Fibroblast of skin of abdomen (primary cell): ENCODE measurements around the gene PSPN. TPM values are rescaled to one million over a fixed set of nuclear protein-coding genes. Genes with fewer than 3 reads are reported as not detected.

Experiments
- DNase-seq: peaks from one replicate; pipeline ENCODE4 v3.0.0-alpha.2; 2013
- polyA plus RNA-seq, 2 experiments: library from polyadenylated mRNA; unstranded; fragments of 120-200 nt; gene quantifications; one replicate each; pipeline ENCODE4 v1.2.1, GENCODE V29; 2013; ENCODE audit not compliant: insufficient read length in 2 of 2

PSPN gene, protein sequence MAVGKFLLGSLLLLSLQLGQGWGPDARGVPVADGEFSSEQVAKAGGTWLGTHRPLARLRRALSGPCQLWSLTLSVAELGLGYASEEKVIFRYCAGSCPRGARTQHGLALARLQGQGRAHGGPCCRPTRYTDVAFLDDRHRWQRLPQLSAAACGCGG
- 1.0 TPM for polyA plus RNA-seq (2013, experiment 1 of 2; ENCODE audit: insufficient read length)
- 1.1 TPM for polyA plus RNA-seq (2013, experiment 2 of 2; ENCODE audit: insufficient read length)

DNA sequence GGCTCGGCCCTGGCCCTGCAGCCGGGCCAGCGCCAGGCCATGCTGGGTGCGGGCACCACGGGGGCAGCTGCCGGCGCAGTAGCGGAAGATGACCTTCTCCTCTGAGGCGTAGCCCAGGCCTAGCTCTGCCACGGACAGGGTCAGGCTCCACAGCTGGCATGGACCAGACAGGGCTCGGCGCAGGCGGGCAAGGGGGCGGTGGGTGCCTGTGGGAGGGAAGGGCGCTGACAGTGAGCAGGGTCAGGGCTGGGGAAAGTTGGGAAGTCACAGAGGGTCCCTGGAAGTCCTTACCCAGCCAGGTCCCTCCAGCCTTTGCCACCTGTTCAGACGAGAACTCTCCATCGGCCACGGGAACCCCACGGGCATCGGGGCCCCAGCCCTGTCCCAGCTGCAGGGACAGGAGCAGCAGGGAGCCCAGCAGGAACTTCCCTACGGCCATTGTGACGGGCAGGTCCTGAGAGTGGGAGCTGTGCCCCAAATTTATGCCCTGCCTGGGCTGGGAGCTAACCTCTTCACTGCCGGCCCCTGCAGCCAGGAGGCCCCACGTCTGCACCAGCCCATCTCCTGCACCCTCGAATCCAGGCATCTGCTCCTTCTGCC is at the start of gene PSPN:
PSPN (minus strand) TSS at position 523 of the 600 bp plus-strand sequence; CDS start at position 439, 84 bp downstream.
- DNase-seq = no peak

DNA sequence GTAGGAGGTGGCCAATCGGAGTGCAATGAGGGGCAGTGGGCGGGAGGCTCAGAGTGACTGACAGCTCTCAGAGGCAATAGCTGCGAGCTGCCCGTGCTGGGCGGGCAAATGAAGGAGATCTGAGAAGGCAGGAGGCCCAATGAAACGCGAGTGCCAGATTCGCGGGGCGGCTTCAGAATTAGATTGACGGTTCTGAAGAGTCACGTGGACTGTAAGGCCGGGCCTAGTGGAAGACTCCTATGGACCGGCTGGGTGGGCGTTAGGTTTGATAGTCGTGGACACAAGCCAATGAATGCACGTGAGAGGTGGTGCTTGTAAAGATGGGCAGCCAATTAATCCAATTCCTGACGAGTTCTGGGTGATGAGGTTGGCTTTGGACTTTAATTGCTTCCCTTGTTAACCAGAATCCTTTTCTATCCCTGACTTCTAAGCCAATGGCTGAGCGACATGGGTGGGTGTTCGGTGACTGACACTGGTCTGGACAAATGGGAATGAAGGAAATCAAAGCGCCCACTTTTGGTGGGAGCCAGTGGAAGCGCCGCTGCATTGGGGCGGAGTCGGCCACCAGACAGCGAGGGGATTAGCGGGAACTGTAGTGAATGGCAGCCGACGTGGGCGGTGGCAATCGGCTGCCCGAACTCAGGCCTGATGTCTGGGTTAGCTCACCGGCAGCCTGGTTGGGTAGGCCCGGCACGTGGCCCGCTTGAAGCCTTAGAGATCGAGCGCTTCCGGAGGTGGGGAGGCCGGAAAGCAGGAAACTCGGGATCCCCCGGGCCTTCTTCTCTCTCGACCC is 49.4 kb upstream of the PSPN start:
- DNase-seq = peak; percentile 100

DNA sequence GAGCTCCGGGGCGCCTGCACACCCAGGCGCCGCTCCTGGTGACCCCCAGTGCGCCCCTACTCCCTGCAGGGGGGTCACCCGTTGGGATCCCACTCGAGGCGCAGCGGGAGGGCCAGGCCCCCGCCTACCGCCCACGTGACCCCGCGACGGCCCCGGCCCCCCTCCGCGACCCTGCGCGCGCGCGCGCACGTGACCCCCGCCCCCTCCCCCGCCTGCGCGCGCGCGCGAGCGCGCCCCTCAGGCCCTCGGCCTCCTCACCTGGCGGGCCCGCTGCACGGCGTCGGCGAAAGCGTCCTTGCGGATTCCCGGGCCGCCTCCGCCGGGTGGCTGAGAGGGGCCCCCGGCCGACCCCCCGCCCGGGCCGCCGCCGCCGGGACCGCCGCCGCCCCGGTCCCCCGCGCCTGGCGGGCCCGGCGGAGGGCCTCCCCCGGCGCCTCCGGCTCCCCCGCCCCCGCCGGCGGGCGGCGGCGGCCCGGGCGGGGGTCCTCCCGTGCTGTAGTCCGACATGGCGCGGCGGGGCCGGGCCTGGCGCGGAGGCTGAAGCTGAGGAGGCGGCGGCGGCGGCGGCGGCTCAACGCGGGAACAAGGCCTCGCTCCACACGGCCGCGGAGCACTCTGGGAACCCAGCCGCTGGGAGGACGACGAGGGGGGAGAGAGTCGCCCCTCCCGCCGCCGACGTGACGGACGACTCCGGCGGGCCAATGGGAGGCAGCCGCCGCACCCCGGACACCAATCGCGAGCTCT is 48.6 kb upstream of the PSPN start, which contains the start of gene KHSRP:
KHSRP (minus strand) TSS at position 617 of the 744 bp plus-strand sequence; CDS start at position 507, 110 bp downstream.
- DNase-seq = no peak

DNA sequence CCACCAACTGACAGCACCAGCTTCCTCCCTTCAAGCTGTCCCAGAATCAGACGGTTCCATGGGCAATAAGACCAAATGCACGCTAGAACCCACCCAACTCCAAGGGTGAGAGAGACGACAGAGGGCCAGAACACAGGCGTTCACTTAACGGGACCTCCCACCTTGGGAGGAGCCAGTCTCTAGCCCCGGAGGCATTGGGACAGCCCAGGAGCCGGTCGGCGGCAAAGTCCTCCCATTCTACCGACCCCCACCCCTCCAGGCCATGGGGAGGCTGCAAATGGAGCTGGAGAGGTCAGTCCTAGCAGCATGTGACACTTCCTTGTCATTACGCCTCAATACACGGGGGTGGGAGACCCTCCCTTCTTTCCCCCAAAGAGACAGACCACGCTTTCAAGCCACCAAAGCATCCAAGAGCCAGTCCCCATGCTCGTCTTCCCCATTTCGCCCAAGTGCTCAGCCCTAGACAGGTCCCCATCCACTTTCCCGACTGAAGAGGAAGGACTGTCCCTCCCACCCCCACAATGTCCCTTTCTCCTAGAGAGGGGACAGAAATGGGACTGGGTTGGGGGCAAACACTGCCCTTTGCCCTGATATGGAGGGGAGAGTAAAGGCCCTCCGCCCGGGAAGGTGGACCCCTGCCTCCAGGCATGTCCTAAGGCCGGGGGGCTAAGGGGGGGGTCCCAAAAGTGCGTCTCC is 47.9 kb upstream of the PSPN start:
- peak; percentile 40 for DNase-seq

DNA sequence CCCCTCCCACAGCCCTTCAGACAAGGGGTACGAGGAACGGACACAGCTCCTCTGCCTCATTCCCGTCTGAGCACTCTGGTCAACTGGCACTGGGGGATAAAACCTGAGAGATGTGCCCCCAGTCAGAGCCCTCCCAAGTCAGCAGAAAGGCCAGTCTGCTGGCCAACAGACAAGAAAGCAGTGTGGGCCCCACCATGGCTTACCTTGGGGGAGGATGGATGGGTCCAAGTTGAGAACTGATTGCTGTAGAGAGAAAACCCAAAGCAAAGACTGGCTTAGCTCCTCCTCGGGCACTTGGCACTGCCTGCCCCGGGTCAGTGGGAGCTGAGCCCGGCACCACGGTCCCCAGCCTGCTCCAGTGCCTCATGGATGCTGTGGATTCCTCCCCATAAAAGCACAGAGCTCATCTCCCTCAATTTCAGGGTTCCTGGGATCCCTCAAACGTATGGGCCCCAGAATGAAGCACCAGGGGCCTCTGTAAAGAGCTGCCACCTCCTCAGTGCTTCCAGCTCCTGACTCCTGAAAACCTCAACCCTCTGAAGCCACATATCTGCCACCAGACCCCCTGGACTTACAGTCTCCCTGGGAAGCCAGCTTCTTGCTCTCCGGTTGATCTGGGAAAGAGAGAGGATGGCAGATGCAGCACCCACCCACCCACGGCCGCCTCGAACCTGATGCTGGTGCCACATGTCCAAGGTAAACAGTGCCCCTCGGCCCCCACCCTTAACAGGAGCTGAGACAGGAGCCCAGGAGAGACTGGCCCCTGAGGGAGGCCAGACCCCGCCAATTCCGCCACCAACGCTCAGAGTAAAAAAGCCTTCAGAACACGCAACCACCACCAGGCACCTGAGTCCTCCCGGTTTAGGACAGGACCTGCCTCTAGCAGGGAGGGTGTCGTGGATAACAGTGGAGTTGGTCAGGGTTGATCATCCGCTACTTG is 45.6 kb upstream of the PSPN start:
- DNase-seq = no peak

DNA sequence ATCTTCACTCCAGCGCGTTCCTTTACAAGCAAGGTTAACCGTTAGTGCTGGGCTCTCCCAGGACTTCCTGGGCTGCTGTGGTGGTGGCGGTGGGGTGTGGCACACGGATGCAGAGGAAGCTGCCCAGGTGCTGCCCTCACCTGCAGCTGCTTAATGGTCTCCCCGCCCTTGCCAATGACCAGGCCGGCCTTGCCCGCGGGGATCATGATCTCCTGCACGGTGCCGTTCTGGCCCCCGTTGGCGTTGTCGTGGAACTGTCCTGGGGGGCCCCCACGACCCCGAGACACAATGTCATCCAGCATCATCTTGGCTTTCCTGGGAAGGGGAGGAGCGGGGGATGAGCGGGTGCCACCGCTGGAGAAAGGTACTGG is 42.8 kb upstream of the PSPN start:
- no peak for DNase-seq

DNA sequence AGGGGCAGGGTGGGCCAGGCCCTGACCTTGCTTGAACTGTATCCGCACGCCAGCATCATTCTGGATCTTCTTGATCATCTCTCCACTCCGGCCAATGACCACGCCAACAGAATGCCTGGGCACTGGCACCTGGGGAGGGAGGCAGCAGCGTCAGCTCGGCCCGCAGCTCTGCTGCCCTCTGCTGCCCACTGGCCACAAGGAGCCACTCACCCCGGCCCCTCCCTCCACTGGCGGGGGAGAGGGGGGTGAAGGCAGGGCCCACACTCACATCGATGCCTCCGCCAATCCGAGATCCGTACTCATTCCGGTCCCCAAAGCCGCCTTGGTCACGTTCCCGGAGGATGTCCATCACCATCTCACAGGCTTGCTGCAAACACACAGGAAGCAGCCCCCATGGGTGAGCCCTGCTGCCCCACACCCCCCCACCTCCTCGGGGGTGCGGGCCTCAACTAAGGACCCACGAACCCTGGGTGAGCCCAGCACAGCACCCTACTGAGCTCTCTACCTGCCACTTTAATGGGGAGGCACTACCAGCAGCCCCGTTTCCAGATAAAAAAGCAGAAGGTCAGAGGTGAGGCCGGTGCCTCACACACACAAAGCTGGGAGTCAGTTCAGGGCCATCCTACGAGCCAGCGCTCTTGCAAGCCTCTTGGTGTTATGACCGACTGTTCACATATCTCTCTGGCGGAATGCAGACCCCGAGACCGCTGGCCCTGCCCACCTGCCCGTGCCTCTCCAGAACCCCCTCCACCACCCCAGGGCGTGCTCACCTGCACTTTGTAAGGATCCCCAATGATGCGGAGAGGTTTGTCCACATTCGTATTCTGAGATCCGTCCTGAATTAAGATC is 42.2 kb upstream of the PSPN start:
- no peak for DNase-seq

DNA sequence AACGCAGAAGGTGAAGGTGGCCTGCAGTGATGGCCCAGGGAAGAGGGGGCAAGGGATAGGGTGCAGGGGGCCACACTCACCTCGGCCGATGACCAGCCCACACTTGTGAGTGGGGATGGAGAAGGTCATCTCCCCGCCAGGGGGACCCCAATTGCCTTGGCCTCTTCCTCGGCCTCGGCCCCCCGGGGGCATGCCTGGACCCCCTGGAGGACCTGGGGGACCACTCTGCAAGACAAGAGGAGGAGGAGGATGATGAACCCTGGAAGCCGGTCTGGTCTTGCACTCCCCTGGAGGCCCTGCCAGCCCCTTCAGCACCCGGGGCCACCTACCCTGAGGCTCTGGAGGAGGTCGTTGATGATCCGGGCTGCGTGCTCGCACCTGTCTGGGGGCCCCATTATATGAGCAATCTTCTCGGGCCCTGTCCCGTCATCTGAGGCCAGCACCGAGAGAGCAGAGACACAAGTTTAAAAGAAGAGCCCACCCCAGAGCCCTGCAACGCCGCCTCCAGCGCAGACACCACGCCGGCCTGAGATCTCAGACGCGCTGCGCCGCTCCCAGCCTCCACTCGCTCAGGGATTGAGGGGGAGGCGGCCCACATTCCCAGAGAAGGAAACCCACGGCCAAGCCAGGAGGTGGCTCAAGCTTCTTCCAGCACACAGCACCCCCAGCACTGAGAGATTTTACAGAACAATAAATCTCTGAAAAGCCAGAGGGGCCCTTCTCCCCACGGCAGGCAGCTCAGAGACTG is 41.1 kb upstream of the PSPN start:
- DNase-seq = no peak

DNA sequence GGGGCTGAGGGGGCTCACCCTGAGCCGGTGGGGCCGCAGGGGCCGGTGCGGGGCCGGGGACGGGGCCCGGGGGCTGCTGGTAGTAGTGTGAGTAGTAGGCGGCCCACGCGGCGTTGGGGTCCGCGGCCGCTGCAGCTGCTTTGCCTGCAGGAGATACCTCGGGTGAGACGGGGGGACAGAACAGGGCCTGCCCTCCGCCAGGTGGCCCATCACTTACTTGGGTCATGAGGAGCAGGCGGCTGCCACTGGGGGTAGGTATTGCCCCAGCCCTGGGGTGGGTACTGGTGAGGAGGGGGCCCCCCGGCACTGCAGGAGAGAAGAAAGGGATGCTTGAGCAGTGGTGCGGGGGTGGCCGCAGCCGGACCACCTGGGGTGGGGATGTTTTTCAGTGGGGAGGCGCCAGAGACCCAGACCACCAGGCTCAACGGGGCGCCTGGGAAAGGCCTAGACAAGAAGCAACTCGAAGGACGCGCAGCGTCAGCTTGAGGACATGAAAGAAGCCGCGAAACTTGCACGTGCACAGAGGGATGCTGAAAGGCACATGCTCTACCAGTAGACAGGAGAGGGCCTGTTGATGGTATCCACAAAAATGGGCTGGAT is 40.0 kb upstream of the PSPN start:
- no peak for DNase-seq

DNA sequence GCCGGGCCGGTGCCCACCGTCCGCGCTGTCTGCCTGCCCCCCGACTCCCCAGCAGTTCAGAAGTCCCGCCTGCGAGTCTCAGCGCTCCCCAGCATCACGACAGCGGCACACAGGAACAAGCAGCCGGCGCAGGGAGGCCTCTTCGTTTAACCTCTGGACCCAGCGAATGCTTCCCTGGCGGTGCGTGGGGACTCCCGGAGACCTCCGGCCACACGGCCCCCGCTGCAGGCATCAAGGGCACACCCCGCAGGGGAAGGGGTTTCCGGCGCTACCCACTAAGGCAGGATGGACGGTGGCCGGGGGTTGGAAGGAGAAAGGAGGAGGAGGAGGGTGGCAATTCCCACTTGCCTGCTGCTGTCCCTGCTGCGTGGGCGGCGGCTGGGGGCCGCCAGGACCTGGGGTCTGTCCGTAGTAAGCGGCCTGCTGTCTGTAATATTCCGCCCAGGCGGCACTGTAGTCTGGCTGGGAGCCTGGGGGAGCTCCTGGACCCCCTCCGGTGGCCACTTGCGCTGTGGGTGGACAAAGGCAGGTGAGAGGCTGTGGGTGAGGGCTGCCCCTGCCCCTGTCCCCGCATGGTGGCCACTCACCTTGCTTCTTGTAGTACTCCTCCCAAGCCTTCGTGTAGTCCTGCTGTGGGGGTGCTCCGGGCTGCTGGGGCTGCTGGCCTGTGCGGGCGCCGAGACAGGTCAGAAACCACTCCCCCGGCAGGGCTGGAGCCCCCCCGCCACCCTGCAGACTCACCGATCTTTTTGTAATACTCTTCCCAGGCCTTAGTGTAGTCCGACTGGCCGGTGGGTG is 39.3 kb upstream of the PSPN start:
- DNase-seq = no peak

DNA sequence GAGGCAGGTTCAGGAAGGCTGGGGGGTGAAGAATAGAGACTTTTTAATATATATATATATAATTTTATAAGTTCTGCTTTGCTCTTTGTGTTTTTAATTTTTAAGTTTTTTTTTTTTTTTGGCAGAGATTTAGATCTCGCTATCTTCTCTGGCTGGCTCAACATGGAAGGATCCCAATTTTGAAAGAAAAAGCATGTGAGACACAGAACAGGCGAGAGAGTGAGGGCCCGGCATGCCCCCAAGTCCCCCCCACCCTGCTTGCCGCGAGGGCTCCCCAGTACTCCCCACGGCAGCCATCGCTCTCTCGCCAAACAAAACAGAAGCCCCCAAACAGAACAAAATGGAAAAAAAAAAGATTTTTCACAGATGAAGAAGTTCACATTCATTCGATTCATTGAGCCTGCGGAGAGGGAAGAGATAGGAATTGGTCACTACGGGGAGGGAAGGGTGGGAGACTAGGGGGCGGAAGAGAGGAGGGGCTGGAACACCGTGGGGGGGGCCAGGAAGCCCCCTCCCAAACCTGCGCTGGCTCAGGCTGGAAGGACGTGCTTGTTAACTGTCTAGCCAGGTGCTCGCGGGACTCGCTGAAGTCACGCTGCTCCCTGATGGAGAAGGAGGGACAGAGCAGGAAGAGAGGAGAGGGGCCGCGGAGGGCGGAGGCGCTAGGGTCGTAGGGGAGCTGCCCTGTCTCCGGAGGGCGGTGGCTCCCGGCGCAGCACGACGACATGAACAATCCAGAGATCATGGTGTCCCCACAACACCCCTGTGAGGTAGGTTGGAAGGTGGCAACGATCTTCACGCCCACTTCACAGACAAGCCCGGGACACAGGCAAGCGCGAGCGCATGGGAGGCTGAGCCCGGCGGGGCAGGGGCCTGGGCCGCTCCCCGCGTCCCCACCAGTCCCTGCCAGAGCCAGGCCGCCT is 38.2 kb upstream of the PSPN start:
- DNase-seq = no peak

DNA sequence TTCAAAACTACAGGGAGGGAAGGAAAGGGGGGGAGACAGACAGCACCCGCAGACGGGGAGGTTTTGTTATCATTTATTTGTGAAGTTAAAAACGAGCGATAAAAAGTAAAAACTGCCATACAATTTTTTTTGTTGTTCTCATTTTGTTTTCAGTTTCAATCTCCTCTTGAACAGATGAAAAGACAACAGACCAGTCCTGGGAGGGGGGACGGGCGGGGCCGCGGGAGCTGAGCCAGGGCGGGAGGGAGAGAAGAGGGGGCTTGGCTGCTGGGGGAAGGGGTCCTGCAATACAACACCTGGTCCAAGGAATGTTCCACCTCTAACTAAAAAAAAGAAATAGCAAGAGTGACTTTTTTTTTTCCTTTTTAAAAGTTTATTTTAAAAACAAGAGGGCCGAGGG is 37.6 kb upstream of the PSPN start:
- DNase-seq = no peak

DNA sequence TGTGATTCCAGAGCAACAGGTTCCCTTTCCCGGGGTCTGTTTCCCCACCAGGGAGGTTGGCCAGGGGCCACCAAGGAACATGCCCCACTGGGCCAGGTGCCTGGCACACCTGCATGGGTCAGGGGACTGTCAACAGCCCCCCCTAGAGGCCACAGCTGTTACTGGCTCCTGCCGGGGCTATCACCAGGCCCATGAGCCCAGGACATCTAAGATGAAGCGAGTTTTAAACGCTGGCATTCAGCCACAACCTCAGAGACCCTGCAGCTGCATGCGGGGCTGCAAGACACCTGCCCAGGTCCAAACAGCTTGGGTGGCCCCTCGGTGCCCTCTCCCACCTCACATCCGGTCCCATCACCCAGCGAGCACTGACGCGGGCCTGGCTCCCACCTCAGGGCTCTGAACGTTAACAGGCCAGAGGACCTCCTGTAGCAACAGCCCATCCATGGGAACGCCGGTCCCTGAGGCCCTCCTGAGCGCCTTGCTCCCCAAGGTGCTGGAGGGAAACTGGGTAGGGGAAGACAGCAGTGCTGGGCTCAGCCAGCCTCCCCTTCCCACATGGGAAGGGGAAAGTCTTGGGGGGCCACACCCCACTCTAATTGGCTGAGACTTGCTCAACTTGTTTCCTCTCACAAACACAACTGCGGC is 36.8 kb upstream of the PSPN start:
- no peak for DNase-seq

DNA sequence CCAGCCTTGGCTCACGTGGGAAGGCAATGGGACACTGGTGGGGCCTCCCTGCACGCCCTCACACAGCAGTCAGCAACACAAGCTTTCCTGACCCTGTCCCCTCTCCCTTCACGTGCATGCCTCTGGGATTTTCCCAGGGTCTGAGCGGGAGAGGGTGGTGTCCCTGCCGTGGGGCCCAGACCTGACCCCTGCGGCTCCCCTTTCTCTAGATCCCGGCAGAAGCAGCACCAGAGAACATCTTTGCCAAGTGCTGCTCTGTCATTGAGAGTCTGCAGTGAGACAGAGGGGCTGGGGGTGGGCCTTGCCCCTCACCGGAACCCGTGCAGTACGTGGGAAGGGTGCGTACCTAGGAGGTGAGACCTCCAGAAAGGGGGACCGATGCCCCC is 36.3 kb upstream of the PSPN start:
- no peak for DNase-seq

DNA sequence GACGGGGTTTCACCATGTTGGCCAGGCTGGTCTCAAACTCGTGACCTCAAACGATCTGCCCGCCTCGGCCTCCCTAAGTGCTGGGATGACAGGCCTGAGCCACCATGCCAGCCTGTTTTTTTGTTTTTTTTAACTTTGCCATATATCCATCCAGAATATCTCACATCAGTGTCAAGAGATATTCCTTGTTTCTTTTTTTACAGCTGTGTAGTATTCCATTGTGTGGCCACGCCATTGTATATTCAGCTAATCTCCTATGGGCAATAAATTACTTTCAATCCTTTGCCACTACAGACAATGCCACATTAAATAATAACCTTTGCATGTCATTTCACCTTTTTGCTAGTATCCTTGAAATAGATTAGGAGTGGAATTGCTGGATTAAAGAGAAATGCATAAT is 33.6 kb upstream of the PSPN start:
- no peak for DNase-seq

DNA sequence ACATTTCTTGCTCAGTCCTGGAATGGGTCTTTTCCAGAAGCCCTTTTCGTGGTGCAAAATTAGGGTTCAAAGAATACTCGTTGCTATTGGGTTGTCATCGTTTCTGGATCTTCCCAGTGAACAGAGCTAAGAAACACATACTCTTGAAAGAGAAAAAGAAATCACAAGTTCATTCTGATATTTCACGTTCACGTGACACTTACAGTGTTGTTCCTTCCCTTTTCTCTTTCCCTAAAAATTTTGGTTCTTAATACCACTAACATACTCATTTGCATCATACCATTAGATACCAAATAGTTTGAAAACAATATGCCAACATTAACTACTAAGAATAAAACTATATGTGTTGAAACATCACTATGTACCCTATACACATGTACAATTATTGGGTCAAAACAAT is 30.7 kb upstream of the PSPN start:
- no peak for DNase-seq
